H9 (cell line): Measurements from ENCODE around the gene RASA3. TPM values are rescaled to one million over a fixed set of nuclear protein-coding genes. Genes with fewer than 3 reads are reported as not detected.

Source experiments
- DNase-seq: peaks from one replicate; pipeline ENCODE4 v3.0.0-alpha.2; 2017
- H2AFZ ChIP-seq: one replicate; pipeline ENCODE4 v1.6.1; 2013; ENCODE audit warnings: mild to moderate bottlenecking, low read length, control low read depth, moderate library complexity
- H2AK5ac ChIP-seq: 2 replicates; pipeline ENCODE4 v1.6.1; 2013; ENCODE audit warnings: low read length, control low read depth, mixed read lengths; ENCODE audit not compliant: insufficient read length
- H2BK120ac ChIP-seq: one replicate; pipeline ENCODE4 v1.6.1; 2013; ENCODE audit warnings: low read depth, mild to moderate bottlenecking, low read length, control low read depth, inconsistent platforms; ENCODE audit not compliant: poor library complexity, severe bottlenecking
- H2BK12ac ChIP-seq: 2 replicates; pipeline ENCODE4 v1.6.1; 2013; ENCODE audit warnings: low read length, control low read depth, mixed read lengths, low read depth; ENCODE audit not compliant: insufficient read length
- H2BK15ac ChIP-seq: 2 replicates; pipeline ENCODE4 v1.6.1; 2013; ENCODE audit warnings: low read depth, low read length, control low read depth
- H2BK20ac ChIP-seq: one replicate; pipeline ENCODE4 v1.6.1; 2013; ENCODE audit warnings: low read depth, mild to moderate bottlenecking, low read length, control low read depth, inconsistent platforms; ENCODE audit not compliant: poor library complexity, severe bottlenecking
- H2BK5ac ChIP-seq: 2 replicates; pipeline ENCODE4 v1.6.1; 2013; ENCODE audit warnings: low read length, control low read depth, mixed read lengths; ENCODE audit not compliant: insufficient read length
- H3K14ac ChIP-seq: 2 replicates; pipeline ENCODE4 v1.6.1; 2013; ENCODE audit warnings: low read length, control low read depth; ENCODE audit not compliant: insufficient read depth
- H3K18ac ChIP-seq: 2 replicates; pipeline ENCODE4 v1.6.1; 2013; ENCODE audit warnings: low read depth, mild to moderate bottlenecking, mixed read lengths, low read length, control low read depth; ENCODE audit not compliant: insufficient read length
- H3K23ac ChIP-seq: 2 replicates; pipeline ENCODE4 v1.6.1; 2013; ENCODE audit warnings: low read length, control low read depth, mixed read lengths, low read depth; ENCODE audit not compliant: insufficient read length
- H3K23me2 ChIP-seq: 2 replicates; pipeline ENCODE4 v1.6.1; 2013; ENCODE audit warnings: low read depth, mild to moderate bottlenecking, mixed read lengths, low read length, control low read depth; ENCODE audit not compliant: insufficient read length, poor library complexity, severe bottlenecking
- H3K27ac ChIP-seq: 2 replicates; pipeline ENCODE4 v1.5.1; 2013; ENCODE audit warnings: low read length, control low read depth, mixed read lengths, low read depth; ENCODE audit not compliant: insufficient read length
- H3K27me3 ChIP-seq: 2 replicates; pipeline ENCODE4 v1.6.1; 2013; ENCODE audit warnings: low read length, control low read depth, inconsistent platforms; ENCODE audit not compliant: insufficient read depth
- H3K4ac ChIP-seq: 2 replicates; pipeline ENCODE4 v1.6.1; 2013; ENCODE audit warnings: low read depth, mild to moderate bottlenecking, control low read depth, inconsistent platforms, low read length, moderate library complexity
- H3K4me1 ChIP-seq: 2 replicates; pipeline ENCODE4 v1.6.1; 2013; ENCODE audit warnings: low read length, control low read depth, inconsistent platforms; ENCODE audit not compliant: insufficient read depth
- H3K4me2 ChIP-seq: 2 replicates; pipeline ENCODE4 v1.6.1; 2013; ENCODE audit warnings: low read length, control low read depth, mixed read lengths; ENCODE audit not compliant: insufficient read length, insufficient read depth
- H3K56ac ChIP-seq: 2 replicates; pipeline ENCODE4 v1.6.1; 2013; ENCODE audit warnings: low read depth, mild to moderate bottlenecking, mixed read lengths, low read length, control low read depth; ENCODE audit not compliant: insufficient read length
- H3K79me1 ChIP-seq: 2 replicates; pipeline ENCODE4 v1.6.1; 2013; ENCODE audit warnings: low read depth, mild to moderate bottlenecking, moderate library complexity, low read length, control low read depth, inconsistent platforms; ENCODE audit not compliant: insufficient read depth, poor library complexity, severe bottlenecking
- H3K79me2 ChIP-seq: 2 replicates; pipeline ENCODE4 v1.6.1; 2013; ENCODE audit warnings: low read length, control low read depth, inconsistent platforms; ENCODE audit not compliant: insufficient read depth
- H3K9ac ChIP-seq: 2 replicates; pipeline ENCODE4 v1.6.1; 2013; ENCODE audit warnings: low read length, control low read depth, mixed read lengths; ENCODE audit not compliant: insufficient read length; ENCODE audit errors: extremely low read depth
- H3K9me3 ChIP-seq: one replicate; pipeline ENCODE4 v1.6.1; 2013; ENCODE audit warnings: low read depth, low read length, inconsistent platforms; ENCODE audit not compliant: control insufficient read depth
- H3T11ph ChIP-seq: one replicate; pipeline ENCODE4 v1.6.1; 2013; ENCODE audit warnings: mild to moderate bottlenecking, low read length, control low read depth, inconsistent platforms
- H4K20me1 ChIP-seq: one replicate; pipeline ENCODE4 v1.6.1; 2013; ENCODE audit not compliant: control insufficient read depth, insufficient read length, insufficient read depth
- H4K5ac ChIP-seq: 2 replicates; pipeline ENCODE4 v1.6.1; 2013; ENCODE audit warnings: low read depth, mild to moderate bottlenecking, mixed read lengths, low read length, control low read depth; ENCODE audit not compliant: insufficient read length
- H4K8ac ChIP-seq: replicated peaks from 2 replicates; pipeline ENCODE4 v1.6.1; 2013; ENCODE audit warnings: low read length, control low read depth, mixed read lengths, low read depth; ENCODE audit not compliant: insufficient read length
- H4K91ac ChIP-seq: 2 replicates; pipeline ENCODE4 v1.6.1; 2013; ENCODE audit warnings: low read depth, mild to moderate bottlenecking, moderate library complexity, mixed read lengths, low read length, control low read depth; ENCODE audit not compliant: insufficient read length
- H3K27ac Mint-ChIP-seq, 3 experiments: 2 replicates in 2 of 3; 3 replicates in 1 of 3; pipeline ENCODE4 v1.8.0; 2020 to 2021; ENCODE audit warnings: mixed read lengths in 3 of 3, mild to moderate bottlenecking in 1 of 3, moderate library complexity in 1 of 3
- H3K27me3 Mint-ChIP-seq: 2 replicates; pipeline ENCODE4 v1.8.0; 2021; ENCODE audit warnings: low read depth, mild to moderate bottlenecking, moderate library complexity, mixed read lengths
- H3K36me3 Mint-ChIP-seq, 3 experiments: 2 replicates in 2 of 3; 3 replicates in 1 of 3; pipeline ENCODE4 v1.8.0; 2020 to 2021; ENCODE audit warnings: low read depth in 3 of 3, mixed read lengths in 3 of 3; ENCODE audit not compliant: insufficient read depth in 1 of 3
- H3K4me1 Mint-ChIP-seq, 2 experiments: 2 replicates each; pipeline ENCODE4 v1.8.0; 2020; ENCODE audit warnings: mixed read lengths in 2 of 2
- H3K4me3 Mint-ChIP-seq, 2 experiments: 2 replicates in 1 of 2; 3 replicates in 1 of 2; pipeline ENCODE4 v1.8.0; 2020 to 2021; ENCODE audit warnings: mild to moderate bottlenecking in 2 of 2, mixed read lengths in 2 of 2, moderate library complexity in 1 of 2
- H3K9me3 Mint-ChIP-seq, 2 experiments: 2 replicates in 1 of 2; 3 replicates in 1 of 2; pipeline ENCODE4 v1.8.0; 2020; ENCODE audit warnings: mild to moderate bottlenecking in 2 of 2, mixed read lengths in 2 of 2, moderate library complexity in 1 of 2
- WGBS: extraction: QIAGEN DNeasy Blood & Tissue Kit; methylation state at CpG from one replicate; pipeline ENCODE4 v1.1.7; 2013; ENCODE audit warnings: missing lambda C conversion rate, low lambda C conversion rate, mixed read lengths; ENCODE audit not compliant: insufficient read length; ENCODE audit errors: extremely low coverage; 5-methylcytosine and 5-hydroxymethylcytosine counted together
- total RNA-seq: library from RNA; stranded (reverse); gene quantifications from 2 replicates; pipeline ENCODE4 v1.2.1, GENCODE V29; 2021
- TF ChIP-seq, protein P1 (sequence below): fragments of 200-600 bp; sonication (generic); conservative IDR thresholded peaks from 3 replicates; pipeline ENCODE4 v1.8.0; 2021; ENCODE audit warnings: antibody characterized with exemption, mild to moderate bottlenecking

RASA3 gene
- total RNA-seq, 1 experiment from 2014 or later = 12.3 TPM

DNA sequence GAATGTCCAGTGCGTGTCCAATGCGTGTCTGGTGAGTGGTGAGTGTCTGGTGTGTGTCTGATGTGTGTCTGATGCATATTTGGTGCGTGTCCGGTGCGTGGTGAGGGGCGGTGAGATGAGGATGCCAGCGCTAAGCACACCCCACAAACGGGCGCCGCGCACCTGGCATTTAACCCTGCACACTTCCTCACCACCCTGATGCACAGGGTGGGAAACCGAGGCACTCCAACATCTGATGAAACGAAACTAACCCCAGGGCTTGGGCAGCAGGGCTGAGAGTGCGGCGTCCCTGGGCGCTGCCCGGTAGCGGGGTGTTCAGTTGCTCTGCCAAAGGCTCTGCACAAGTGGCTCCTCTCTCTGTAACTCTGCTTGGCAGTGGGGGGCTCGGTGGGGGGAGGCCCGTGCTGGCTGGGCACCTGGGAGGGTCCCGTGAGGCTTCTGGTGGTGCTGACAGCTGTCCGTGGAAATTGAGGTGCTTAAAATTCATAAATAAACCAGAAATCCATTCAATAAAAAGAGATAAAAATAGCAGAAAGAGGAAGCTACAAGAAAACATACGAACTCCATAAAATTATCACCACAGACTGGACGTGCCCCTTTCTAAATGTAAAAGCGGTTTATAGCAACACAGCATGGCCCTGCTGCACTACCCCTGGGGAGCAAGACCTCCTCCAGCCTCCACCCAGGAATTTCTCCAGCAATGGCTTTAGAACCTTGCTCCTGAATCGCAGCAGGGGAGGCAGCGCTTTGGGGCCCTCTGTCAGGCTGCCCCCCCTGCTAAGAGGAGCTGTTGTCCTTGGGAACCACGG is 76.0 kb downstream of the RASA3 start:
- Histone ChIP-seq H3K56ac (no peak overlapping the region), H3K9ac (no peak overlapping the region), H3K23ac (no peak overlapping the region), H4K91ac (no peak overlapping the region), H3K4me1 (no peaks in the 10 kb centered on the region), H3K23me2 (no peaks in the 10 kb centered on the region), H3K79me2 (no peaks in the 10 kb centered on the region), H3K9me3 (no peaks in the 10 kb centered on the region), H3K14ac (no peak overlapping the region), H3K27ac (no peak overlapping the region), H2BK120ac (no peak overlapping the region), H3K79me1 (no peaks in the 10 kb centered on the region), H4K8ac (no peak overlapping the region), H2BK20ac (no peak overlapping the region), H2BK15ac (no peak overlapping the region), H2BK12ac (no peak overlapping the region), H3K18ac (no peak overlapping the region), H4K5ac (no peak overlapping the region), H3T11ph (no peak overlapping the region), H4K20me1 (no peaks in the 10 kb centered on the region), H2AFZ (no peak overlapping the region), H2BK5ac (no peak overlapping the region), H3K4ac (no peak overlapping the region), H2AK5ac (no peak overlapping the region), H3K27me3 (no peaks in the 10 kb centered on the region), H3K4me2 (no peak overlapping the region)
- Mint-ChIP-seq H3K27ac (no peak overlapping the region; a peak in 2 of 7 replicates), H3K36me3 (peaks cover 0 to 4% (median 0%) of the 10 kb centered on the region in 3 experiments; a peak in 2 of 7 replicates), H3K4me1 (peaks cover 7 to 15% of the 10 kb centered on the region in 2 experiments; a peak in 3 of 4 replicates), H3K27me3 (peaks cover 1% of the 10 kb centered on the region; the same call in 1 of the 2 replicates), H3K9me3 (no peaks in the 10 kb centered on the region), H3K4me3 (no peak overlapping the region)
- DNase-seq = no peak
- no CpG with 5 or more reads among the region's 28 CpGs for WGBS
- TF ChIP-seq, protein P1, sequence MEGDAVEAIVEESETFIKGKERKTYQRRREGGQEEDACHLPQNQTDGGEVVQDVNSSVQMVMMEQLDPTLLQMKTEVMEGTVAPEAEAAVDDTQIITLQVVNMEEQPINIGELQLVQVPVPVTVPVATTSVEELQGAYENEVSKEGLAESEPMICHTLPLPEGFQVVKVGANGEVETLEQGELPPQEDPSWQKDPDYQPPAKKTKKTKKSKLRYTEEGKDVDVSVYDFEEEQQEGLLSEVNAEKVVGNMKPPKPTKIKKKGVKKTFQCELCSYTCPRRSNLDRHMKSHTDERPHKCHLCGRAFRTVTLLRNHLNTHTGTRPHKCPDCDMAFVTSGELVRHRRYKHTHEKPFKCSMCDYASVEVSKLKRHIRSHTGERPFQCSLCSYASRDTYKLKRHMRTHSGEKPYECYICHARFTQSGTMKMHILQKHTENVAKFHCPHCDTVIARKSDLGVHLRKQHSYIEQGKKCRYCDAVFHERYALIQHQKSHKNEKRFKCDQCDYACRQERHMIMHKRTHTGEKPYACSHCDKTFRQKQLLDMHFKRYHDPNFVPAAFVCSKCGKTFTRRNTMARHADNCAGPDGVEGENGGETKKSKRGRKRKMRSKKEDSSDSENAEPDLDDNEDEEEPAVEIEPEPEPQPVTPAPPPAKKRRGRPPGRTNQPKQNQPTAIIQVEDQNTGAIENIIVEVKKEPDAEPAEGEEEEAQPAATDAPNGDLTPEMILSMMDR = no peak
